ENCODE measurements around the gene SNX2. TPM values are rescaled to one million over a fixed set of nuclear protein-coding genes. Genes with fewer than 3 reads are reported as not detected.

The SNX2 gene
- total and polyA plus RNA-seq, 9 of the 15 experiments (the other 6 are each of a cell fraction or from before 2014, with no cell fraction given) = 35.2 to 86.0 (median 58.1) TPM

DNA sequence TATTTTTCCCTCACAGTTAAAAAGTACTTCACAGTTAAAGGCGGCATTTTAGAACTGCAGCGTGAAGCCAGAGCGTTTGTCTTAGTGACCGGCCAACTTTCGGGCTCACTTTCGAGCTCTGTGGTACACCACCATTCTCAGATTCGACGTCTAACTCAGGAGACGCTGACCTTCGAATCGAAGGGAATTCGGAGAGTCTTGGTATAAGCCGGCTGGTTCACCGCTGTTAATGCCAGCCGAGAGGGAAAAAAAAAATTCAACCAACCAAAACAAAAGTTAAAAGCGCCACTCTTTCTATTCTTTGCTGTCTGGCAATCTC lies 70.0 kb downstream of the SNX2 start (continued):
- TF ChIP-seq, protein P1, sequence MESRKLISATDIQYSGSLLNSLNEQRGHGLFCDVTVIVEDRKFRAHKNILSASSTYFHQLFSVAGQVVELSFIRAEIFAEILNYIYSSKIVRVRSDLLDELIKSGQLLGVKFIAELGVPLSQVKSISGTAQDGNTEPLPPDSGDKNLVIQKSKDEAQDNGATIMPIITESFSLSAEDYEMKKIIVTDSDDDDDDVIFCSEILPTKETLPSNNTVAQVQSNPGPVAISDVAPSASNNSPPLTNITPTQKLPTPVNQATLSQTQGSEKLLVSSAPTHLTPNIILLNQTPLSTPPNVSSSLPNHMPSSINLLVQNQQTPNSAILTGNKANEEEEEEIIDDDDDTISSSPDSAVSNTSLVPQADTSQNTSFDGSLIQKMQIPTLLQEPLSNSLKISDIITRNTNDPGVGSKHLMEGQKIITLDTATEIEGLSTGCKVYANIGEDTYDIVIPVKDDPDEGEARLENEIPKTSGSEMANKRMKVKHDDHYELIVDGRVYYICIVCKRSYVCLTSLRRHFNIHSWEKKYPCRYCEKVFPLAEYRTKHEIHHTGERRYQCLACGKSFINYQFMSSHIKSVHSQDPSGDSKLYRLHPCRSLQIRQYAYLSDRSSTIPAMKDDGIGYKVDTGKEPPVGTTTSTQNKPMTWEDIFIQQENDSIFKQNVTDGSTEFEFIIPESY (CRISPR knock-in tag; IDR thresholded peaks at IDR 0.05) = 0 out of 2 replicates have a peak, but pooled peaks have one; percentile 12
- no peak for TF ChIP-seq RBFOX2 (IDR thresholded peaks at IDR 0.05; ENCODE audit: low read depth, low read length)
- TF ChIP-seq, protein P2, sequence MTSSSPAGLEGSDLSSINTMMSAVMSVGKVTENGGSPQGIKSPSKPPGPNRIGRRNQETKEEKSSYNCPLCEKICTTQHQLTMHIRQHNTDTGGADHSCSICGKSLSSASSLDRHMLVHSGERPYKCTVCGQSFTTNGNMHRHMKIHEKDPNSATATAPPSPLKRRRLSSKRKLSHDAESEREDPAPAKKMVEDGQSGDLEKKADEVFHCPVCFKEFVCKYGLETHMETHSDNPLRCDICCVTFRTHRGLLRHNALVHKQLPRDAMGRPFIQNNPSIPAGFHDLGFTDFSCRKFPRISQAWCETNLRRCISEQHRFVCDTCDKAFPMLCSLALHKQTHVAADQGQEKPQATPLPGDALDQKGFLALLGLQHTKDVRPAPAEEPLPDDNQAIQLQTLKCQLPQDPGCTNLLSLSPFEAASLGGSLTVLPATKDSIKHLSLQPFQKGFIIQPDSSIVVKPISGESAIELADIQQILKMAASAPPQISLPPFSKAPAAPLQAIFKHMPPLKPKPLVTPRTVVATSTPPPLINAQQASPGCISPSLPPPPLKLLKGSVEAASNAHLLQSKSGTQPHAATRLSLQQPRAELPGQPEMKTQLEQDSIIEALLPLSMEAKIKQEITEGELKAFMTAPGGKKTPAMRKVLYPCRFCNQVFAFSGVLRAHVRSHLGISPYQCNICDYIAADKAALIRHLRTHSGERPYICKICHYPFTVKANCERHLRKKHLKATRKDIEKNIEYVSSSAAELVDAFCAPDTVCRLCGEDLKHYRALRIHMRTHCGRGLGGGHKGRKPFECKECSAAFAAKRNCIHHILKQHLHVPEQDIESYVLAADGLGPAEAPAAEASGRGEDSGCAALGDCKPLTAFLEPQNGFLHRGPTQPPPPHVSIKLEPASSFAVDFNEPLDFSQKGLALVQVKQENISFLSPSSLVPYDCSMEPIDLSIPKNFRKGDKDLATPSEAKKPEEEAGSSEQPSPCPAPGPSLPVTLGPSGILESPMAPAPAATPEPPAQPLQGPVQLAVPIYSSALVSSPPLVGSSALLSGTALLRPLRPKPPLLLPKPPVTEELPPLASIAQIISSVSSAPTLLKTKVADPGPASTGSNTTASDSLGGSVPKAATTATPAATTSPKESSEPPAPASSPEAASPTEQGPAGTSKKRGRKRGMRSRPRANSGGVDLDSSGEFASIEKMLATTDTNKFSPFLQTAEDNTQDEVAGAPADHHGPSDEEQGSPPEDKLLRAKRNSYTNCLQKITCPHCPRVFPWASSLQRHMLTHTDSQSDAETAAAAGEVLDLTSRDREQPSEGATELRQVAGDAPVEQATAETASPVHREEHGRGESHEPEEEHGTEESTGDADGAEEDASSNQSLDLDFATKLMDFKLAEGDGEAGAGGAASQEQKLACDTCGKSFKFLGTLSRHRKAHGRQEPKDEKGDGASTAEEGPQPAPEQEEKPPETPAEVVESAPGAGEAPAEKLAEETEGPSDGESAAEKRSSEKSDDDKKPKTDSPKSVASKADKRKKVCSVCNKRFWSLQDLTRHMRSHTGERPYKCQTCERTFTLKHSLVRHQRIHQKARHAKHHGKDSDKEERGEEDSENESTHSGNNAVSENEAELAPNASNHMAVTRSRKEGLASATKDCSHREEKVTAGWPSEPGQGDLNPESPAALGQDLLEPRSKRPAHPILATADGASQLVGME (CRISPR knock-in tag; IDR thresholded peaks at IDR 0.05) = no peak
- no peak for TF ChIP-seq XRCC3 (IDR thresholded peaks at IDR 0.05)
- no peak for TF ChIP-seq CBX5 (IDR thresholded peaks at IDR 0.05; ENCODE audit: borderline replicate concordance, low read depth)
- TF ChIP-seq EP400 (IDR thresholded peaks at IDR 0.05) = 0 out of 2 replicates have a peak, but pooled peaks have one; percentile 37
- TF ChIP-seq, protein P3, sequence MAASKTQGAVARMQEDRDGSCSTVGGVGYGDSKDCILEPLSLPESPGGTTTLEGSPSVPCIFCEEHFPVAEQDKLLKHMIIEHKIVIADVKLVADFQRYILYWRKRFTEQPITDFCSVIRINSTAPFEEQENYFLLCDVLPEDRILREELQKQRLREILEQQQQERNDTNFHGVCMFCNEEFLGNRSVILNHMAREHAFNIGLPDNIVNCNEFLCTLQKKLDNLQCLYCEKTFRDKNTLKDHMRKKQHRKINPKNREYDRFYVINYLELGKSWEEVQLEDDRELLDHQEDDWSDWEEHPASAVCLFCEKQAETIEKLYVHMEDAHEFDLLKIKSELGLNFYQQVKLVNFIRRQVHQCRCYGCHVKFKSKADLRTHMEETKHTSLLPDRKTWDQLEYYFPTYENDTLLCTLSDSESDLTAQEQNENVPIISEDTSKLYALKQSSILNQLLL (CRISPR knock-in tag; IDR thresholded peaks at IDR 0.05; ENCODE audit: borderline replicate concordance) = no peak
- TF ChIP-seq, protein P4, sequence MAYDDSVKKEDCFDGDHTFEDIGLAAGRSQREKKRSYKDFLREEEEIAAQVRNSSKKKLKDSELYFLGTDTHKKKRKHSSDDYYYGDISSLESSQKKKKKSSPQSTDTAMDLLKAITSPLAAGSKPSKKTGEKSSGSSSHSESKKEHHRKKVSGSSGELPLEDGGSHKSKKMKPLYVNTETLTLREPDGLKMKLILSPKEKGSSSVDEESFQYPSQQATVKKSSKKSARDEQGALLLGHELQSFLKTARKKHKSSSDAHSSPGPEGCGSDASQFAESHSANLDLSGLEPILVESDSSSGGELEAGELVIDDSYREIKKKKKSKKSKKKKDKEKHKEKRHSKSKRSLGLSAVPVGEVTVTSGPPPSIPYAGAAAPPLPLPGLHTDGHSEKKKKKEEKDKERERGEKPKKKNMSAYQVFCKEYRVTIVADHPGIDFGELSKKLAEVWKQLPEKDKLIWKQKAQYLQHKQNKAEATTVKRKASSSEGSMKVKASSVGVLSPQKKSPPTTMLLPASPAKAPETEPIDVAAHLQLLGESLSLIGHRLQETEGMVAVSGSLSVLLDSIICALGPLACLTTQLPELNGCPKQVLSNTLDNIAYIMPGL (CRISPR knock-in tag; IDR thresholded peaks at IDR 0.05) = no peak
- no peak for TF ChIP-seq ESRRB (CRISPR knock-in tag; IDR thresholded peaks at IDR 0.05; ENCODE audit: borderline replicate concordance)
- TF ChIP-seq, protein P5, sequence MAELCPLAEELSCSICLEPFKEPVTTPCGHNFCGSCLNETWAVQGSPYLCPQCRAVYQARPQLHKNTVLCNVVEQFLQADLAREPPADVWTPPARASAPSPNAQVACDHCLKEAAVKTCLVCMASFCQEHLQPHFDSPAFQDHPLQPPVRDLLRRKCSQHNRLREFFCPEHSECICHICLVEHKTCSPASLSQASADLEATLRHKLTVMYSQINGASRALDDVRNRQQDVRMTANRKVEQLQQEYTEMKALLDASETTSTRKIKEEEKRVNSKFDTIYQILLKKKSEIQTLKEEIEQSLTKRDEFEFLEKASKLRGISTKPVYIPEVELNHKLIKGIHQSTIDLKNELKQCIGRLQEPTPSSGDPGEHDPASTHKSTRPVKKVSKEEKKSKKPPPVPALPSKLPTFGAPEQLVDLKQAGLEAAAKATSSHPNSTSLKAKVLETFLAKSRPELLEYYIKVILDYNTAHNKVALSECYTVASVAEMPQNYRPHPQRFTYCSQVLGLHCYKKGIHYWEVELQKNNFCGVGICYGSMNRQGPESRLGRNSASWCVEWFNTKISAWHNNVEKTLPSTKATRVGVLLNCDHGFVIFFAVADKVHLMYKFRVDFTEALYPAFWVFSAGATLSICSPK (IDR thresholded peaks at IDR 0.05; ENCODE audit: borderline replicate concordance) = 0 out of 2 replicates have a peak, but pooled peaks have one; percentile 21
- TF ChIP-seq FOXK1 (CRISPR knock-in tag; IDR thresholded peaks at IDR 0.05; ENCODE audit: borderline replicate concordance) = no peak
- TF ChIP-seq, protein P6, sequence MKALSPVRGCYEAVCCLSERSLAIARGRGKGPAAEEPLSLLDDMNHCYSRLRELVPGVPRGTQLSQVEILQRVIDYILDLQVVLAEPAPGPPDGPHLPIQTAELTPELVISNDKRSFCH (CRISPR knock-in tag; IDR thresholded peaks at IDR 0.05) = no peak
- TF ChIP-seq, protein P6 (tag; IDR thresholded peaks at IDR 0.05) = no peak
- TF ChIP-seq ZNF75A (CRISPR knock-in tag; IDR thresholded peaks at IDR 0.05) = no peak
- no peak for TF ChIP-seq FOSL1 (tag; conservative IDR thresholded peaks at IDR 0.05)

All from K562 (cell line).